Right lobe of liver (tissue), 4 donors: ENCODE measurements around the gene ATP1A2.
A peak's percentile ranks its signal among the peaks of the same experiment; 100 is the strongest.

ENCODE experiments used
- CTCF ChIP-seq, 4 donors: fragments of 200-600 bp in 3 of 4; fragments of 450-650 bp in 1 of 4; IDR thresholded peaks; one replicate each; pipeline versions ENCODE4 v1.5.1 to v1.8.0; 2016 to 2022; ENCODE audit warnings: antibody characterized with exemption in 4 of 4, mild to moderate bottlenecking in 2 of 4
- POLR2A ChIP-seq: fragments of 450-650 bp; IDR thresholded peaks from one replicate; pipeline ENCODE4 v1.6.1; 2017; ENCODE audit warnings: antibody characterized with exemption, mild to moderate bottlenecking
- donor health status: DM: no; HTN: no; CAD: no.
- donor health status: DM: no; HTN: no; CAD: no.
- donor health status: DM: no; HTN: yes; CAD: no.

- no peak for TF ChIP-seq POLR2A
- TF ChIP-seq CTCF (IDR thresholded peaks at IDR 0.05) = peak; percentile 70 to 94 (median 92)
Observed at GRCh38 chr1:160085686-160086455, 29.7 kb upstream of the ATP1A2 start.
